ENCODE measurements around the gene SFI1. TPM values are rescaled to one million over a fixed set of nuclear protein-coding genes. Genes with fewer than 3 reads are reported as not detected.
A peak's percentile ranks its signal among the peaks of the same experiment; 100 is the strongest.

Gene SFI1
- total RNA-seq, 6 donors from 2014 or later = 21.0 to 166 (median 51.7) TPM

DNA sequence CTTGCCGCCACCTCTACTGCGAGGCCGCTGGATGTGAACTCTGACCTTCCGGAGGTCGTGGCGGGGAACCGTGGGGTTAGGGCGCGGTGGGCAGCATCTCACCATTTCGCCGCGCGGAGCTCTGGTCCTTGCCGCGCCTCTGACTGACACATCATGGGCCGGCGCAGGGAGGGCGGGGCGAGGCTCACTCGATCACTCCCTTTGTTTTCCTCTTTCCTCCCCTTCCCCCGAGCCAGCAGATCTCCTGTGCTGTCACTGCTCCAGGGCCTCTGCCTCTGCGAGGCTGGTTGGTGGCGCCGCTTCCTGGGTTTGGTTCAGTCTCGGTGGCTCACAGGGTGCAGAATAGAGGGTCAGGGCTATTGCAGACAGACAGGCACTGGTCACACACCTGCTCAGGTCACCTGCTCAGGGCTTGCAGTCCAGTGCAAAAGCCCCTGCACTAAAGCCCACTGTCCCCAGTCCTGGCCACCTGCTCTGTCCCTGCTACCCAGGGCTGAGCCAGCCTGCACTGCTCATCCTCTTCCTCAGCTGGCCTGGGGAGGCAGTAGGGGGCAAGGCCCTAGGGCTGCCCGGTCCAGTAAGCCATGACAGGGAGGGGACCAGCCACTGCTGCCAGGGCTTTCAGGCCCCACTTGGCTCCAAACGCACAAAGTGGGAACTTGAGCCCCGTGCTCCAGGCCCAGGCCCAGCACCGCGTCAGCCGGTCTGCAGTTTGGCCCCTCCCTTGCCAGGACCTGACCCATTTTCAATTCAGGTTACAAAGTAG lies 129.5 kb downstream of the SFI1 start:
- peak in 1 of 2 donors; percentile 87 for DNase-seq
- Histone ChIP-seq H3K4me3 (peak overlapping the region in 3 of 4 donors; percentile 1 to 27 (median 6)), H3K9me3 (no peaks in the 10 kb centered on the region), H3K36me3 (peaks cover 0 to 39% (median 20%) of the 10 kb centered on the region in 4 donors), H3K4me1 (peaks cover 43 to 55% (median 50%) of the 10 kb centered on the region in 4 donors), H3K27ac (peak overlapping the region; percentile 56 to 94 (median 73)), H3K27me3 (no peaks in the 10 kb centered on the region)
- WGBS, 2 donors = 61 to 76% methylated on average over 21 to 27 of the region's 31 CpGs
- TF ChIP-seq EP300 (IDR thresholded peaks at IDR 0.05) = no peak
- no peak for TF ChIP-seq POLR2A (IDR thresholded peaks at IDR 0.05)
- TF ChIP-seq, protein P1, sequence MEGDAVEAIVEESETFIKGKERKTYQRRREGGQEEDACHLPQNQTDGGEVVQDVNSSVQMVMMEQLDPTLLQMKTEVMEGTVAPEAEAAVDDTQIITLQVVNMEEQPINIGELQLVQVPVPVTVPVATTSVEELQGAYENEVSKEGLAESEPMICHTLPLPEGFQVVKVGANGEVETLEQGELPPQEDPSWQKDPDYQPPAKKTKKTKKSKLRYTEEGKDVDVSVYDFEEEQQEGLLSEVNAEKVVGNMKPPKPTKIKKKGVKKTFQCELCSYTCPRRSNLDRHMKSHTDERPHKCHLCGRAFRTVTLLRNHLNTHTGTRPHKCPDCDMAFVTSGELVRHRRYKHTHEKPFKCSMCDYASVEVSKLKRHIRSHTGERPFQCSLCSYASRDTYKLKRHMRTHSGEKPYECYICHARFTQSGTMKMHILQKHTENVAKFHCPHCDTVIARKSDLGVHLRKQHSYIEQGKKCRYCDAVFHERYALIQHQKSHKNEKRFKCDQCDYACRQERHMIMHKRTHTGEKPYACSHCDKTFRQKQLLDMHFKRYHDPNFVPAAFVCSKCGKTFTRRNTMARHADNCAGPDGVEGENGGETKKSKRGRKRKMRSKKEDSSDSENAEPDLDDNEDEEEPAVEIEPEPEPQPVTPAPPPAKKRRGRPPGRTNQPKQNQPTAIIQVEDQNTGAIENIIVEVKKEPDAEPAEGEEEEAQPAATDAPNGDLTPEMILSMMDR (IDR thresholded peaks at IDR 0.05) = no peak
- ATAC-seq (ENCODE audit: low FRiP score in 2 of 2) = no peak

DNA sequence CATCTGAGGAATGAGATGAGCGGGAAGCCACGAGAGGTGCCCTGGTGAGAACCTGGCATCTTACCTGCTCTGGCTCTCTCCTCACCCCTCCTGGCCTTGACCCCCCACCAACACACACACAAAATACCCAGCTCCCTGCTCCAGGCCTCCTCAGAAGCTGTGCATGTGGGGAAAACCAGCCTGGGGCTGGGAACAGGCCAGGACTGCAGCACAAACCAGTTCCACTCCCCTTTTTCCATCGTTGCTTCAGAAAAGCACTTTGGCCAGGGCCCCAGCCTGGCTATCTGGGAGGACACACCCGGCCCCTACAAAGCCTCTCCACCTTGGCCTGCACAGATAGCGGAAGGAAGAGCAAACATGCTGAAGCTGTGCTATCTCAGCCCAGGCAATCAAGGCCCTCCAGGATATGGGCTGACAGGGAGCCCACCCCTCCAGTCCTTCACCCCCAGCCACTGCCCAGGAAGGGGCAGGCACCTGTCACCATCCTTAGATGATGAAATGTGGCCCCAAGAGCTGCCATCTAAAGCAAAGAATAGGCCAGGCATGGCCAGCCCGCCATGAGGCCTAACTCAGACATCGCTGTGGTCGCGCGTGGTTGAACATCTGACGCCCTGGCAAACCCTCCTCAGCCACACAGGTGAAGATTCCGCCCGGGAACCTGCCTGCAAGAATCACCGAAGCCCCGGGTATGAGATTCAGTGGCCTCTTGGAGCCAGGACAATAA lies 130.3 kb downstream of the SFI1 start:
- ATAC-seq (ENCODE audit: low FRiP score in 2 of 2) = no peak
- DNase-seq = no peak
- no peaks in the 10 kb centered on the region for H3K9me3 ChIP-seq
- TF ChIP-seq POLR2A (IDR thresholded peaks at IDR 0.05) (no peak), POLR2AphosphoS5 (IDR thresholded peaks at IDR 0.05) (no peak), EP300 (IDR thresholded peaks at IDR 0.05) (no peak)
- TF ChIP-seq, protein P1 (IDR thresholded peaks at IDR 0.05) = no peak
- H3K27ac ChIP-seq = peak overlapping the region; percentile 56 to 94 (median 73)
- H3K36me3 ChIP-seq = peaks cover 0 to 32% (median 12%) of the 10 kb centered on the region in 4 donors
- WGBS, 2 donors = 69 to 79% methylated on average over 5 to 14 of the region's 15 CpGs
- no peaks in the 10 kb centered on the region for H3K27me3 ChIP-seq
- H3K4me1 ChIP-seq = peaks cover 50 to 62% (median 54%) of the 10 kb centered on the region in 4 donors
- H3K4me3 ChIP-seq = no peak overlapping the region

DNA sequence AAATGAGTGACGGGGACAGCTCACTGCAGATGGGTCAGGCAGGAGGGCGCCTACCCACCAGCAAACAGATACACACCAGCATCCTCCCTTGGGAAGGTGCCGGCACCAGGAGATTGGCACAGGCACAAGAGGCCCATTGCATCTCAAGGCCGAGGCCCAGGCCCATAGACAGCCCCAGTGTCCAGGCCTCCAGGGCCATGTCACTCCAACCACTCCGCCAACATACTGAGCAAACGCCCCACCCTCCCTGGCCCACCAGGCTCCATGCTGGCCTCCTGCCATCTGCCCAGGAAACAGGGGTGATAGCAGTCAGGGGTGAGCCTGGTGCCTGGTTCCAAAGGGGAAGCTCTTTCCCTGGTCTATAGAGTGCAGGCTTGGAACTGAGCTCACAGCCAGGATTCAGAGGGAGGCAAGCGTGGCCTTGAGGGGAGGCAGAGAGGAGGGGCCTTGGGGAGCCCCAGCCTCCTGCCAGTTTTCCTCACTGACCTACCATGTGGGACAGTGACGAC lies 130.9 kb downstream of the SFI1 start:
- no peaks in the 10 kb centered on the region for H3K9me3 ChIP-seq
- 64 to 86% methylated on average over 2 to 7 of the region's 8 CpGs for WGBS, 2 donors
- ATAC-seq (ENCODE audit: low FRiP score in 2 of 2) = no peak
- DNase-seq = no peak
- H3K36me3 ChIP-seq = peaks cover 0 to 25% (median 8%) of the 10 kb centered on the region in 4 donors
- H3K4me1 ChIP-seq = peaks cover 50 to 69% (median 54%) of the 10 kb centered on the region in 4 donors
- H3K27me3 ChIP-seq = no peaks in the 10 kb centered on the region
- H3K4me3 ChIP-seq = no peak overlapping the region
- TF ChIP-seq, protein P1 (IDR thresholded peaks at IDR 0.05) = no peak
- no peak for TF ChIP-seq EP300 (IDR thresholded peaks at IDR 0.05)
- TF ChIP-seq POLR2AphosphoS5 (IDR thresholded peaks at IDR 0.05) = no peak
- no peak for TF ChIP-seq POLR2A (IDR thresholded peaks at IDR 0.05)
- peak overlapping the region; percentile 56 to 94 (median 73) for H3K27ac ChIP-seq

DNA sequence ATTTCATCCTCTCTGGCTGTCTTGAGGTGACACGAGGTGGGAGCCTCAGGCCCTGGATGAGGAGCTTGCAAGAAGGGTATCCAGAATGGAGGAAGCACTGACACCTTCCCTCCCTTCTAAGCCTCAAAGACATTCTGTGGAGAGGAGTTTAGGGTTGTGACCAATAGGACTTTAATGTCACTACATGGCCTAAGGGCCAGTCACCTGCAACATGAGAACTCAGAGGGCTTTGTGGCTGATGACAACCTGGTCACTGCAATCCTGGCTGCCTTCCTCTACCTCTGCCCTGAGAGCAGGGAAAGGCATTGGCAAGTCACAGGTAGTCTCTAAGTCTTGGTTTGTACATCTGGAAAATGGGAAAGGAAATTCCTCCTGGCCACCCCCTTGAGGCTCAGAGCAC lies 132.0 kb downstream of the SFI1 start:
- H3K4me1 ChIP-seq = peaks cover 50 to 75% (median 55%) of the 10 kb centered on the region in 4 donors

More for the DNA sequence above, 132.0 kb downstream of the SFI1 start:
- ATAC-seq (ENCODE audit: low FRiP score in 2 of 2) = no peak
- no peak for DNase-seq
- Histone ChIP-seq H3K27me3 (no peaks in the 10 kb centered on the region), H3K36me3 (peaks cover 0 to 14% (median 4%) of the 10 kb centered on the region in 4 donors), H3K4me3 (no peak overlapping the region), H3K27ac (peak overlapping the region; percentile 56 to 94 (median 73)), H3K9me3 (no peaks in the 10 kb centered on the region)
- TF ChIP-seq POLR2A (IDR thresholded peaks at IDR 0.05) (no peak), POLR2AphosphoS5 (IDR thresholded peaks at IDR 0.05) (no peak), EP300 (IDR thresholded peaks at IDR 0.05) (no peak)
- TF ChIP-seq, protein P1 (IDR thresholded peaks at IDR 0.05) = no peak
- 86 to 87% methylated on average over 1 of the region's 1 CpG for WGBS, 2 donors
